Measurements from ENCODE around the gene GRK2.

DNA sequence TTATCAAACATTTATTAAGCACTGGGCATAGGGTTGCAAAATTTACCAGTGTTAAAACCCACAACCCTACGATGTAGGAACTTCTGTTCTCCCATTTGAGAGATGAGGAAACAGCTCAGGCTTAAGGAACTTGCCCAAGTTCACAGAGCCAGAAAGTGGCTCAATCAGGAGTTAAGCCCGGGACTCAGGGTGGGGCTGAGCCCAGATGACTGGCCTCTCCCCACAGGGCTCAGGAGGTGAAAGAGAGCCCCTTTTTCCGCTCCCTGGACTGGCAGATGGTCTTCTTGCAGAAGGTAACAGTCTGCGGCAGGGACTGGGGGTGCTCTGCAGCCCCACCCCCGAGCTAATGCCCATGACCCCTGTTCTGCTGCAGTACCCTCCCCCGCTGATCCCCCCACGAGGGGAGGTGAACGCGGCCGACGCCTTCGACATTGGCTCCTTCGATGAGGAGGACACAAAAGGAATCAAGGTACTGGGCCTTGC lies 17.2 kb downstream of the GRK2 start:
- TF ChIP-seq EZH2 (IDR thresholded peaks at IDR 0.05) (no peak), CTCF (IDR thresholded peaks at IDR 0.05) (no peak)

Data from neural progenitor cell (in vitro differentiated cells).